ENCODE data around the gene SPOUT1. TPM values are rescaled to one million over a fixed set of nuclear protein-coding genes. Genes with fewer than 3 reads are reported as not detected.

Gene SPOUT1
- total and polyA plus RNA-seq, 7 donors, result 9.5 to 33.0 (median 18.3) TPM

GRCh38 chr9:128835246-128836210 lies 5.9 kb upstream of the SPOUT1 start:
- ATAC-seq (no peak), DNase-seq (peak in 1 of 2 donors; percentile 49)
- H3K4me1 ChIP-seq, result no peaks in the 10 kb centered on the region
- H3K27ac ChIP-seq, result no peak overlapping the region
- 92 to 95% (median 92%) methylated on average over 28 of the region's 28 CpGs for WGBS, 3 donors
- peaks cover 0 to 25% of the 10 kb centered on the region in 2 donors for H3K36me3 ChIP-seq (ENCODE audit: insufficient read depth in 1 of 2, low read depth in 1 of 2)
- H3K9me3 ChIP-seq, result no peaks in the 10 kb centered on the region
- no peak for TF ChIP-seq CTCF (IDR thresholded peaks at IDR 0.05)
- intact Hi-C loops (cut with DNase I), result no loop called here
- H3K4me3 ChIP-seq, result no peak overlapping the region
- H3K27me3 ChIP-seq (ENCODE audit: insufficient read depth in 3 of 3, low read length in 2 of 3), result no peaks in the 10 kb centered on the region

GRCh38 chr9:128833696-128834095 lies 4.1 kb upstream of the SPOUT1 start:
- 92 to 93% (median 92%) methylated on average over 10 of the region's 10 CpGs for WGBS, 3 donors
- H3K4me3 ChIP-seq, result no peak overlapping the region
- no peak overlapping the region for H3K27ac ChIP-seq
- intact Hi-C loops (cut with DNase I), result no loop called here
- peaks cover 9% of the 10 kb centered on the region for H3K4me1 ChIP-seq
- H3K9me3 ChIP-seq, result no peaks in the 10 kb centered on the region
- ATAC-seq, result no peak
- no peaks in the 10 kb centered on the region for H3K27me3 ChIP-seq (ENCODE audit: insufficient read depth in 3 of 3, low read length in 2 of 3)
- TF ChIP-seq CTCF (IDR thresholded peaks at IDR 0.05), result no peak
- peak in 1 of 2 donors; percentile 36 for DNase-seq
- peaks cover 0 to 25% of the 10 kb centered on the region in 2 donors for H3K36me3 ChIP-seq (ENCODE audit: insufficient read depth in 1 of 2, low read depth in 1 of 2)

GRCh38 chr9:128828719-128829452 lies 708 bp downstream of the SPOUT1 start:
- peak in 1 of 4 donors; percentile 1 for ATAC-seq
- peaks cover 0 to 48% of the 10 kb centered on the region in 2 donors for H3K36me3 ChIP-seq (ENCODE audit: insufficient read depth in 1 of 2, low read depth in 1 of 2)
- WGBS, 3 donors, result 30 to 33% (median 30%) methylated on average over 18 of the region's 18 CpGs

GRCh38 chr9:128828267-128828666 lies 1.3 kb downstream of the SPOUT1 start:
- H3K27me3 ChIP-seq (ENCODE audit: insufficient read depth in 3 of 3, low read length in 2 of 3), result no peaks in the 10 kb centered on the region
- peak overlapping the region; percentile 89 for H3K4me3 ChIP-seq
- no peak for TF ChIP-seq CTCF (IDR thresholded peaks at IDR 0.05)
- peaks cover 13% of the 10 kb centered on the region for H3K4me1 ChIP-seq
- DNase-seq, result no peak
- no peaks in the 10 kb centered on the region for H3K9me3 ChIP-seq
- no peak for ATAC-seq
- H3K36me3 ChIP-seq (ENCODE audit: insufficient read depth in 1 of 2, low read depth in 1 of 2), result peaks cover 0 to 49% of the 10 kb centered on the region in 2 donors
- WGBS, 3 donors, result 87 to 89% (median 88%) methylated on average over 8 of the region's 8 CpGs
- intact Hi-C loops (cut with DNase I), result no loop called here
- H3K27ac ChIP-seq, result no peak overlapping the region

More at GRCh38 chr9:128828719-128829452, 708 bp downstream of the SPOUT1 start:
- Histone ChIP-seq H3K4me1 (peaks cover 13% of the 10 kb centered on the region), H3K4me3 (peak overlapping the region; percentile 89), H3K27ac (peak overlapping the region; percentile 86), H3K27me3 (ENCODE audit: insufficient read depth in 3 of 3, low read length in 2 of 3) (no peaks in the 10 kb centered on the region), H3K9me3 (no peaks in the 10 kb centered on the region)
- no peak for DNase-seq
- intact Hi-C loops (cut with DNase I), result no loop called here
- no peak for TF ChIP-seq CTCF (IDR thresholded peaks at IDR 0.05)
